ENCODE measurements around the gene PAPPA. TPM values are rescaled to one million over a fixed set of nuclear protein-coding genes. Genes with fewer than 3 reads are reported as not detected.

Gene PAPPA
- polyA plus RNA-seq, 3 donors, result 0.24 to 2.9 (median 2.0) TPM

- H3K27ac ChIP-seq (ENCODE audit: low read depth, low read length), result no peak overlapping the region
- WGBS, 3 donors, result 5 to 75% (median 14%) methylated on average over 6 of the region's 6 CpGs
Measured at GRCh38 chr9:116447934-116448333, 294.3 kb downstream of the PAPPA start.

- WGBS, 3 donors, result 37 to 74% (median 38%) methylated on average over 3 of the region's 3 CpGs
- H3K27ac ChIP-seq (ENCODE audit: low read depth, low read length), result no peak overlapping the region
Measured at GRCh38 chr9:116448431-116448830, 294.8 kb downstream of the PAPPA start.

GRCh38 chr9:116449949-116450348, 296.4 kb downstream of the PAPPA start:
- 85 to 96% (median 85%) methylated on average over 3 of the region's 3 CpGs for WGBS, 3 donors
- no peak overlapping the region for H3K27ac ChIP-seq (ENCODE audit: low read depth, low read length)

GRCh38 chr9:116450378-116451139, 297.0 kb downstream of the PAPPA start:
- no peak overlapping the region for H3K27ac ChIP-seq (ENCODE audit: low read depth, low read length)
- WGBS, 3 donors, result 52 to 72% (median 60%) methylated on average over 3 of the region's 3 CpGs

- WGBS, 3 donors, result 78 to 100% (median 85%) methylated on average over 2 of the region's 2 CpGs
Measured at GRCh38 chr9:116451500-116452115, 298.0 kb downstream of the PAPPA start.

More at GRCh38 chr9:116451500-116452115, 298.0 kb downstream of the PAPPA start:
- no peak overlapping the region for H3K27ac ChIP-seq (ENCODE audit: low read depth, low read length)
